Activated CD4-positive, alpha-beta T cell treated with anti-CD3 and anti-CD28 coated beads, Interleukin-2, amount 50 U/mL, for 16 hours (primary cell): ENCODE measurements around the gene LRRC3.
"Not testable (repeated sequence)": the region's sequence is repeated elsewhere in the genome, so short reads cannot be mapped to it uniquely, and the experiment has no call there.

Source experiments
- DNase-seq: peaks from one replicate; pipeline ENCODE4 v3.0.0-alpha.2; 2020

Gene LRRC3, protein sequence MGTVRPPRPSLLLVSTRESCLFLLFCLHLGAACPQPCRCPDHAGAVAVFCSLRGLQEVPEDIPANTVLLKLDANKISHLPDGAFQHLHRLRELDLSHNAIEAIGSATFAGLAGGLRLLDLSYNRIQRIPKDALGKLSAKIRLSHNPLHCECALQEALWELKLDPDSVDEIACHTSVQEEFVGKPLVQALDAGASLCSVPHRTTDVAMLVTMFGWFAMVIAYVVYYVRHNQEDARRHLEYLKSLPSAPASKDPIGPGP

DNA sequence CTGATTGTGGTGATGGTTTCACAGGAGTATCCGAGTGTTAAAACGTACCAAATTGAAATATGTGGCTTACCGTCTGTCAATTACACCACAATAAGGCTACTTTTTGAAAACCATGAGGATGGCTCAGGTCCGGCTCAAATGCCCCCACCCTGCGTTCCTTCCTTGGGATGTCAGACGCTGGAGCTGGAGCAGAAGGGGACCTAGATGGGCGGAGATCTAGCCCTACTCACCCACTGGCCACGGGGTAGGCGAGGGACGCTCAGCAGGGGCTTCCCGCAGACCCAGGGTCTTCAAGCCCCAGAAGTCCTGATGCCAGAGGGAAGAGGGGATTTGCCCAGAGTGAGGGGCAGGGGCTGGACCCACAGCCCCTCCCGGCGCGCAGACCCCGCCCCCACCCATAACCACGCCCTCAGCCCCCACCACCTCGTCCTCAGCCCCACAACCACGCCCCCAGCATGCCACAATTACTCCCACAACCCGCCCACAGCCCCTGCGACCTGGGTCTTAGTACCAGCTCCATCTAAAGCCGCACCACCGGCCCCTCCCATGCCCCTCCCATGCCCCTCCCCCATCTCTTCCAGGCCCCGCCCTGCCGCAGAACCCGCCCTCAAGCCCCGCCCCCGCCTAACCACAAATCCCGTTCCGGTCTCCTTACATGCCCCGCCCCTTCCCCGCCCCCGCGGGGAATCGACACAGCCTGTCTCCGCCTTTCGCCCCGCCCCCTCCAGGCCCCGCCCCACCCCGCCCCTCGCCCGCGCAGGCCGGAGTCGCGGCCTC is at the start of gene LRRC3:
Gene LRRC3, plus strand, starts transcription at position 764 of the 777 bp plus-strand sequence. CDS start 1,135 bp downstream, outside the sequence.
- DNase-seq: peak; percentile 80

DNA sequence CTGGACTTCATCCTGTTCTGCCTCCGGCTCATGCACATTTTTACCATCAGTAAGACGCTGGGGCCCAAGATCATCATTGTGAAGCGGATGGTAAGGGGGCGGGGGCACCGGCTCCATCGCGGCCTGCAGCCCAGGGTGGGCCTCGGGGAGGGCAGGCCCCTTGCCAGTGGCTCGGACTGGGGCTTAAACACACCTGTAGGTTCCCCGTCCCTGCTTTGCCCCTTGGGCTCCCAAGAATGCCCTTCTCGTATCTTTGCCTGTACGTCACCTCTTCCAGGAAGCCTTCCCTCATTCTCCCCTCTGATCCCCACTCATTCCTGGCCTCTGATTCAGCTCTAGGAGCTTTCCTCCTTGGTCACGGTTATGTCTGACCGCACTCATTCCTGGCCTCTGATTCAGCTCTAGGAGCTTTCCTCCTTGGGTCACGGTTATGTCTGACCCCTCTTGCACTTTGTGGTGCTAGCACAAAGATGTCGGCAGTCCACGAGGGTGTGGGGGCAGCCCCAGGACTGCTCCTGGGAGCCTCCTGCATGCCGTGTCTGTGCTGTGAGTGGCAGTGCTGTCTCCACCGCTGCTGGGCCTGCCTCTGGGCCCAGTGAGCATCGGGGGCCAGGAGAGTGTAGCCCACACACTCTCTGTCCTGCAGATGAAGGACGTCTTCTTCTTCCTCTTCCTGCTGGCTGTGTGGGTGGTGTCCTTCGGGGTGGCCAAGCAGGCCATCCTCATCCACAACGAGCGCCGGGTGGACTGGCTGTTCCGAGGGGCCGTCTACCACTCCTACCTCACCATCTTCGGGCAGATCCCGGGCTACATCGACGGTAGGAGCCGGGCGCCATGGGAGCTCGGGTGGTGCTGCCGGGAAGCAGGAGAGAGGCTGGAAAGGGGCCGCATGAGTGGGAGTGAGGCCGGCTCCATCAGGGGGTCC is 49.1 kb upstream of the LRRC3 start:
- no peak for DNase-seq

DNA sequence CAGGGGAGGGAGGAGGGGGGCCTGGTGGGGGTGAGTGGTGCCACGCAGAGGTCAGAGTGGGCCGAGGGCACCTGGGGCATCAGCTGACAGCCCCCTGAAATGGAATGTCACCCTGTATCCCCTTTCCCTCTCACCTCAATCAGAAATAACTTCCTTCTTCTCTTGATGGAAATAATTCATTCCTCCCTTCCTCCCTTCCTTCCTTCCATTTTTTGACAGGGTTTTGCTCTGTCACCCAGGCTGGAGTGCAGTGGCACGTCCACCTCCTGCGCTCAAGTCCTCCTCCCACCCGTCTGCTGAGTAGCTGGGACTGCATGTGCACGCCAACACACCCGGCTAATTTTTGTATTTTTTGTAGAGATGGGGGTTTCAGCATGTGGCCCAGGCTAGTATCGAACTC is 48.4 kb upstream of the LRRC3 start:
- DNase-seq: no peak

DNA sequence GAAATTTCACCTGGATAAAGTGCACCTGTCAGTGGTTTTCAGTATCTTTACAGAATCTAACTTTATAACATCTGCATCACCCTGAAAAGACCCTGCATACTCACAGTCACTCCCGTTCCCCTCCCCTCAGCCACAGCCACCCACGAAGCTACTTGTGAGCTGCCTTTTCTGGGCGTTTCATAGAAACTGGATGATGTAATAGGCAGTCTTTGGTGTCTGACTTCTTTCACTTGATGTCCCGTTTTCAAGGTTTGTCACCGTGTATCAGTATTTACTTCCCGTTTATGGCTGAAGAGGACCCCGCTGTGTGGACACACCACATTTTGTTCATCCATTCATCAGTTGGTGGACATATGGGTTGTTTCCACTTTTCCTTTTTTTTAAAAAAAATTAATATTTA is 47.8 kb upstream of the LRRC3 start:
- no peak for DNase-seq

DNA sequence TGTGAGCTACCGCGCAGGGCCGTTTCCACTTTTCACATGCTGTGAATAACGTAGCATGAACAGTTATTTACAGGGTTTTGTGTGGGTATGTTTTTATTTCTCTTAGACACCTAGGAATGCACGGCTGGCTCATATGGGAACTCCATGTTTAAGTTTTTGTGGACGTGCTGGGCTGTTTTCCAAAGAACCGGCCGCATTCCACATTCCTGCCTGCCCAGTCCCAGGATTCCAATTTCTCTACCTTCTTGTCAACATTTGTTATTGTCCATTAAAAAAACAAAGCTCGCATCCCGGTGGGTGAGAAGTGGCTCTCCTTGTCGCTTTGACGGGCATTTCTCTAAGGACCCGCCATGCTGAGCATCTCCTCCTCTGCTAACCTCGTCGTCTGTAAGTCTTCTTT is 47.1 kb upstream of the LRRC3 start:
- no peak for DNase-seq

DNA sequence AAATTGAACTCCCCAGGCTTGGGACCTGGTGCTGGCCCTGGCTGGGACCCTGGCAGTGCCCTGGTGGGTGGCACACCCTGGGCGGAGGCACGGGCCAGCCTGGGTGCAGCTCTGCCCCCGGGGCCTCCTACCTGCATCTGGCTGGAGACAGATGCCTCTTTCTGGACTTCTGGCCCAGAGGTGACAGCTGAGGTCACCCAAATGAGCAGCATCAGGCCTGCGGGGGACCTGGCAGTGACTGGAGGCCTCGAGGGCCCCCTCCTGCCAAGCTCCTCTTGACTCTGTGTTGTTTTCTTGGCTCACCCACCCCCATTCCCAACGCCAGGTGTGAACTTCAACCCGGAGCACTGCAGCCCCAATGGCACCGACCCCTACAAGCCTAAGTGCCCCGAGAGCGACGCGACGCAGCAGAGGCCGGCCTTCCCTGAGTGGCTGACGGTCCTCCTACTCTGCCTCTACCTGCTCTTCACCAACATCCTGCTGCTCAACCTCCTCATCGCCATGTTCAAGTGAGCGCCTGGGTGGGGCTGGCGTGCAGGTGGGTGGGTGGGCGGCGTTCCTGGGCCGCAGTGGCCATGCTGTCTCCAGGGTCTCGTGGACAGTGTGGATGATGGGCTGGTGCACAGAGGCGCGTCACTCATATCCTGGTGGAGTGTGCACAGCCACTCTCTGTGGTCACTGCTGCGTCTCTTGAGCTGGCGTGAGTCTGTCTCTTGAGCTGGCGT is 41.6 kb upstream of the LRRC3 start:
- no peak for DNase-seq

DNA sequence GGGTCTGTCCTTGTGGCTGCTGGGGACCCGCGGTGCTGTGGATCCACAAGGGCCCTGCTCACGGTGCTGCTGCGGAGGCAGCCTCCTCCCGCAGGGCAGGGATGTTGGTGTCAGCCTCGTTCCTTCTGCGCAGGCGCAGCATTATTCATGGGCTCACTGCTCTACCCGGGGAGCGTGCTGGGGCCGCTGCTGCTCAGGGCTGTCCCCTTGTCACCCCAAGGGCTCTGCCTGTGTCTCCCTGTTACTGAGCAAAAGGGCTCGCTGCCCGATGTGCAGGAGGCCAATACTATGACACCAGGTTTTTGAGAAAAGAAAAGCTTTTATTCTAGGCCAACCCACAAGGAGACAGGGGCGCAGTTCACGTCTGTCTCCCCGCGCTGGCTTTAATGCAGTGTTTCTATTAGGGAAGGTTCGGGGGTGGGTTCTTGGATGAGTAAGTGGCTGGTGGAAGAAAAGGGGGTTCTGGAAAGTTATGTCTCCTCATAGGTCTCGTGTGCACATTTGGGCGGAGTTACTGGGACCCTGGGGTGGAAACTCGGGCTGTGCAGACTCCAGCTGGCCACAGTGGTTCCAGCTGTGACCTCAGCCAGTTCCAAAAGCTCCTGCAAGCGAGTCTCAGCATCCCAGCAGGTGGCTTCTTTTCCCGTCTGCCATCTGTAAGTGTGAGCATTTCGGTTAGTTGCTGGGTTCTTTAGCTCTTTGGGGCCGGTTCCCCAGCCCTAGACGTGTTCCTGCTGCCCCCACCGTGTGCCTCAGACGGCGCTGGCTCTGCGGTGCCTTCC is 40.8 kb upstream of the LRRC3 start:
- no peak for DNase-seq

DNA sequence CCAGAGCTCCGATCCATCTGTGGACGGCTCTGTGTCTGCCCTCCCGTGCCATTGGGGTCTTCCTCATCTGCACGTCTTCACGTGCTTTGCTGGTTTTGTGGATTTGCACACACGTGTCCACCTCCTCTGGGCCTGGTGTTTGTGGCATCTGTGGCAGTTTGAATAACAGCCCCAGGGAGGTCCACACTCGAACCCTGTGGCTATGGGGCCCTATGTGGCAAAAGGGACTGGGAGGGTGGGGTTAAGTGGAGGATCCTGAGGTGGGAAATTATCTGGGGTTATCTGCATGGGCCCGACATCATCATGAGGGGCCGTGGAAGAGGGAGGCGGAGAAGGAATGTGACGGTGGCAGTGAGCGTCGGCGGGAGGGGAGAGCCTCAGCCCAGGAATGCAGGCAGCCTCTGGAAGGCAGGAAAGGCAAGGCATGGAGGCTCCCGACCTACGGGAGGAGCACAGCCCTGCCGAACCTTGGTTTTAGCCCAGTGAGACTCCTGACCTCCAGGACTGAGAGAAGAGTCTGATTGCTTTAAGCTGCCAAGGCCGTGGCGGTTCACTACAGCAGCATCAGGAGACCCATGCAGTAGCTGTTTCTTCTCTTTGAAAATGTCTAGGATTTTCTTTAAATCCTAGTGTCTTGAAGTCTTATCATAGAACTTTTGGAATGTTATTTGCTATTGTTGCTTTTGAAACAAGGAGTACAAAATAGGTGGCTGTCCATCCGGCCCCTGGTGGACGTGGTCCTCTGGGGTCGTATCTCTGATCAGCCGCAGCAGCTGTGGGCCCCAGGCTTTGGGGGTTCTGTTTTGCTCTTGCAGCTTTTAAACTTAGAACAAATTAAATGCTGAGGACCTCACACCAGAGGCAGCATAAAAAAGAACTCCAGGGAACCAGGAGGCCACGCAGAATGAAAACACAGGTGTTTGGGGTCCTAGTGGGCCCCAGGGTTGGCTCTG is 40.0 kb upstream of the LRRC3 start:
- DNase-seq: no peak

DNA sequence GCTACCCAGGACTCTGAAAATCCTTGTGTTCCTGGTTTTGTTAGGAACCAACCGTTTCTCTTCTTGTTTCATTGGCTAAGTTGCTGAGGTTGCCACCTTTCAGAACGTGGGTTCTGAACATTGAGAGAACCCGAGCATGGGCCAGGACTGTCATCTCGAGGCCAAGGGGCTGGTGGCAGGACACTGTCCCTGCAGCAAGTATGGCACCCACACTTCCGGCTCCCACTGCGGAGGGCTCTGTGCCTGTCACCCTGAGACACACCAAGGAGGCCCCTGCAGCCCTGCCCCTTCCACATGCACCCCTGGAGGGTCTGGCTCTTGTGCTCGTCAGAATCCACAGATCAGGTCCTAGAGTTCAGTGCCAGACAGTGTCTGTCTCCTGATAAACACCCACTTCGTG is 39.1 kb upstream of the LRRC3 start:
- DNase-seq: no peak

DNA sequence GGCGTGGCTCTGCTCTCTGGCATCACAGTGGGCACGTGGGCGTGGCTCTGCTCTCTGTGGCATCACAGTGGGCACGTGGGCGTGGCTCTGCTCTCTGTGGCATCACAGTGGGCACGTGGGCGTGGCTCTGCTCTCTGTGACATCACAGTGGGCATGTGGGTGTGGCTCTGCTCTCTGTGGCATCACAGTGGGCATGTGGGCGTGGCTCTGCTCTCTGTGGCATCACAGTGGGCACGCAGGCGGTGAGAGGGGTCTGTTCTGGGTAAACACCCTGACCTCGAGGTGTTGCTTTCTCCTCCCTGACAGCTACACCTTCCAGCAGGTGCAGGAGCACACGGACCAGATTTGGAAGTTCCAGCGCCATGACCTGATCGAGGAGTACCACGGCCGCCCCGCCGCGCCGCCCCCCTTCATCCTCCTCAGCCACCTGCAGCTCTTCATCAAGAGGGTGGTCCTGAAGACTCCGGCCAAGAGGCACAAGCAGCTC is 37.6 kb upstream of the LRRC3 start:
- not testable (repeated sequence) for DNase-seq

DNA sequence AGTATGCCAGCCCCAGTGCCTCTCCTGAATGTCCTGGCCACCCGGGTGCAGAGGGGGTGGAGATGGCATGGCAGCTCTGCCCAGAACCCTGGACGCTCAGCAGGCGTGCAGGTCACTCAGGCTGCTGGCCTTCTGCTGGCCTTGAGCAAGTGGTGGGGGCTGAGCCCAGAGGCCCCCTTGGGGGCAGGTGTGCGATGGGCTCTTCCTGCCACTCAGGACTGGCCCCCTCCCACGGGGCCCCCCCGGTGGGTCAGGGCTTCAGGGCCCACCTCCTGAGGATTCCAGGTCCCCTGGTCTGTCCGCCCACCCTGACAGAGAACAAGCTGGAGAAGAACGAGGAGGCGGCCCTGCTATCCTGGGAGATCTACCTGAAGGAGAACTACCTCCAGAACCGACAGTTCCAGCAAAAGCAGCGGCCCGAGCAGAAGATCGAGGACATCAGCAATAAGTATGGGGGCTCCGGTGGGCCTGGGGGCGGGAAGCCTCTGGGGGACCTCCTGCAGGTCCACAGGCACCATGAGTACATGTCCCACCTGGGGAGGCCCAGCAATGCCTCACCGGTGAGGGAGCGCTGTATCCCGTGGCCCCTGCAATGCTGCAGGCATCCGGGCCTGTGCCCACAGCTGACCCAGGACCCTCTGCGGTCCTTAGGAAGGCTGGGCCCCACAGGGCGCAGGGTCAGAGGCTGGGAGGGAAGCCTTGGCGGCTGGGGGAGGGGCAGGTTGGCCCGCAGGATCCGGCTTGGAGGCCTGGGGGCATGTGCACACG is 37.0 kb upstream of the LRRC3 start:
- DNase-seq: no peak

DNA sequence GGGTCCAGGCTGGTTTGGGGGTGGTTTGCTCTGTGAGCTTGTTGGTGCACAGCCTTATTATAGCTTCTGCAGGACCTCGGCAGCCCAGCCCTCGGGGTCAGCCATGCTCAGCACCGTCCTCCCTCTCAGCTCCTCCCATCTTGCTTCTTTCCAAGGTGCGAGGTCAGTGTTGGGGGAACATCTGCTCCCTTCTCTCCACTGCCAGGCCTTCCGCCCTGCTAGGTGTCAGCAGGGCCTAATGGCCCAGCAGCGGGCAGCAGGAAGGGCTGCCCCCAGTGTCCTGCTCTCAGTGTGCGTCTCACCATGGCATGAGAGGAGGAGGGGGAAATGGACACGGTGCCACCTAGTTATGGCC is 36.5 kb upstream of the LRRC3 start:
- no peak for DNase-seq

DNA sequence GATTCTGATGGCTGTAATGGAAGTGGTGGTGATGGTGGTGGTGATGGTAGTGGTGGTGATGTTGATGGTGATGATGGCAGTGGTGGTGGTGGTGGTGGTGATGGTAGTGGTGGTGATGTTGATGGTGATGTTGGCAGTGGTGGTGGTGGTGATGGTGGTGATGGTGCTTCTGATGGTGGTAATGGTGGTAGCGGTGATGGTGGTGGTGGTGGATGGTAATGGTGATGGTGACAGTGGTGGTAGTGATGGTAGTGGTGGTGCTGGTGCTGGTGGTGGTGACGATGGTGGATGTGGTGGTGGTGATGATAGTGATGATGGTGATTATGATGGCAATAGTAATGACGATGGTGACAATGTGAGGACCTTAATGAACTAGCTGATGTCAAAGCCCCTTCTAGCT is 35.6 kb upstream of the LRRC3 start:
- no peak for DNase-seq

DNA sequence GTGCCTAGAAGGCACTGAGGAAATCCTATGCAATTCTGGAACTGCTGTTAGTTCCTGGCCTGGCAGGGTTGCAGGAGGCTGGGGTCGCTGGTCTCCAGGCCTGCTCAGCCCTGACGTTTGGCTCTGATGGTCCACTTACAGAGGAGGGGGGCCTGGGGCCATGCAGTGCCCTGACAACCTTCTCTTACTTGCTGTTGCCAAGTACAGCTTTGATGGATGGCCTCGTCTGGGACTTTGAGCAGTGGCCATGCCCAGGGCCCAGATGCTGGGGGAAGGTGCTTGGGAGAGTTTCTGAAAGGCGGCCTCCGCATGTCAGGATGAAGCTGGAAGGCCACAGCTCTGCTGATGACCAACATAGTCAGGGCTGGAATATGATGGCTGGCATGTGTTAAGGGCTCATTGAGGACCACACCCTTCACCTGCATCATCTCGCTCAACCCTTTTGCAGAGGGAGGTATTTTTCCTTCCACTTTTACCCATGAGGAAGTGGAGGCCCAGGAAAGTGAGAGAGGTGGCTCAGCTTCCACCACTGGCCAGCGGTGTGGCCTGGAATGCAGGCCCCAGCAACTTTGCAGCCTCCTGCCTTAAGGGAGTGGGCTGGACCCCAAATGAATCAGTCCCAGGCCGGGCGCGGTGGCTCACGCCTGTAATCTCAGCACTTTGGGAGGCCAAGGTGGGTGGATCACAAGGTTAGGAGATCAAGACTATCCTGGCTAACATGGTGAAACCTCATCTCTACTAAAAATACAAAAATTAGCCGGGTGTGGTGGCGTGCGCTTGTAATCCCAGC is 34.7 kb upstream of the LRRC3 start:
- DNase-seq: no peak

DNA sequence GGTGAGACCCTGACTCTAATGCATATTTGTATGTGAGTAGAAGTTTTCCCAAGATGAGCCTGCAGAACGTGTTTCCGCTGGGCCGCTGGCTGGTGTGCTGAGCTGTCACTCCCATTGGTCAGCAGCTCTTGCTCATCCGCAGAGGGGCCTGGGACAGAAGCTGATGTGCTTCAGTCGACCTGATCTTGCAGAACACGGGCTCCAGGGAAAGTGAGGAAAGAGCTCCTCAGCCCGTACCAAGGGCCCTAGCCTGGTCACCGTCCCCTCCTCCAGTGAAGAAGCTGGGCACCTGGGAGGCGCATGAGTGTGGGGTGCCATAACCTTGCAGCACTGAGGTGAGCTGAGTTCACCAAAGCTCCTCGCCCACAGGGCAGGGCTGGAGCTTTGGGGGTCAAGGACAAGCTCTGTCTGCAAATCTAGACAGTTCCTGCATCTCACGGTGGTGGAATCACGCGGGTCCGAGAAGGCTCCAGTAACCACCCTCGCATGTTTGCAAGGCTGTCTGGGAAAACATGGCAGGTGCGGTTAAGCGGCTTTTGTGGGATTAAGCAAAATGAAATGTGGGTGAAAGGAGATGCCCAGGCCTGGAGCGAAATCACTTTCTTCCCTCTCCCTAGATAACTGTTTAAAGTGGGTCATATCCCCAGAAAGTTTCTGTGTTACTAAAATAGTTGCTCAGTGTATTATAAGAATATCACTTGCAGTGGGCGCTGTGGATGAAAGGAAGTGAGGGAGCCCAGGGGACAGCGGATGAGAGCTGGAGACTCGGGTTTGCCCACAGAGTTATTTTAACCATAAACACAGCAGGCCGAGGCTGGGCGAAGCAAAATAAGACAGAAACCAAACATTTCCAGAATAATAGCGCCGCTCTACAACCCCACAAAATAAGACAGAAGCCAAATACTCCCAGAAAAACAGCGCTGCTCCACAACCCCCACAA is 33.1 kb upstream of the LRRC3 start:
- DNase-seq: no peak

DNA sequence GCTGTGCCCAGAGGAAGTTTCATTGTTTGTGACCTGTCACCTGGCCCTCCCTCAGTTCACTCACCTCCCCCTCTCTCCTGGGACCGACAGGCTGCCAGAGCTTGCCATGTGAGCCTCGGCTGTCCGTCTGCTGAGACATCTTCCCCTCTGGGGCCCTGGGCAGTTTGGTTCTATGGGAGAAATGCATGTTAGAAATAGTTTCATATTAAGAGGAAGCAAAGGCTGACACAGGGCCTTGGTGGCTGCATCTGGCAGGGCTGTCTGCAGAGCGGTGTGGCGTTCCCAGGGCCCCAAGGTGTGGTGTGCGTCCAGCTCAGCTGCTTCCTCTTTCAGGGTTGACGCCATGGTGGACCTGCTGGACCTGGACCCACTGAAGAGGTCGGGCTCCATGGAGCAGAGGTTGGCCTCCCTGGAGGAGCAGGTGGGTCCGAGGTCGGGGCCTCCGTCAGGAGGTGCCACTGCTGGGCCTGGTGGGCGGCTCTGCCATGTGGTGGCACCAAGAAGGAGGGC is 31.9 kb upstream of the LRRC3 start:
- no peak for DNase-seq

DNA sequence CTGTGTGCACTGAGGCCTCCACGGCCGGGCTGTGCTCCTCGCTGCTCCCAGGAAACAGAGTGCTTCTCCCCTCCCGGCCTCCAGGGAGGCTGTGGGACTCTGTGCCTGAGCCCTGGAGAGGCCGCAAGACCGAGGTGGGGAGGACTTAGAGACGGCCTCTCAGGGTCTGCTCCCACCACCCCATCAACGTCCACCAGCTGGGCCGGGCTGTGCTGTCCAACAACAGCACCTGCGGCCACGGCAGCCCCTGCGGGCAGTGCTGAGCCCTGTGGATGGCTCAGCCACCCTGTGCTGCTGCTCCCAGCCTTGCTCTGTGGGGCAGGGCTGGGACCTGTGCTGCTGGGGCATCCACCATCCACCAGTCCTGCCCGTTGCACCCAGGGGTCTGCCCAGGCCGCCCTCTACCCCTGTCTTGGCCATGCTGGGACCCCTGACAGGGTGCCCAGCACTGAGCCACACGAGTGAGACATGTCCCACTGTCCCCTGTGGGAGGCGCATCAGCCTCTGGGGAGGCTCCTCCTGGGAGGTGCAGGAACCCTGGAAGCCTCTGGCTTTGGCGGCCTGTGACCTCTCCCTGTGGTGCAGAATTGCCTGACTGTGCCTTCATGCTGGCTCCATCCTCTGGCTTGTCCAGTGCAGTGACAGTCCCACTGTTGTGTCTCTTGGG is 31.2 kb upstream of the LRRC3 start:
- DNase-seq: no peak
